ENCODE measurements around the gene DOCK8. TPM values are rescaled to one million over a fixed set of nuclear protein-coding genes. Genes with fewer than 3 reads are reported as not detected.

The DOCK8 gene
- total RNA-seq, 3 donors from 2014 or later, result 18.4 to 34.1 (median 20.8) TPM

- H3K27me3 ChIP-seq, result no peaks in the 10 kb centered on the region
- H3K4me3 ChIP-seq, result no peak overlapping the region
- no peak for TF ChIP-seq POLR2AphosphoS5 (IDR thresholded peaks at IDR 0.05)
- TF ChIP-seq, protein P1, sequence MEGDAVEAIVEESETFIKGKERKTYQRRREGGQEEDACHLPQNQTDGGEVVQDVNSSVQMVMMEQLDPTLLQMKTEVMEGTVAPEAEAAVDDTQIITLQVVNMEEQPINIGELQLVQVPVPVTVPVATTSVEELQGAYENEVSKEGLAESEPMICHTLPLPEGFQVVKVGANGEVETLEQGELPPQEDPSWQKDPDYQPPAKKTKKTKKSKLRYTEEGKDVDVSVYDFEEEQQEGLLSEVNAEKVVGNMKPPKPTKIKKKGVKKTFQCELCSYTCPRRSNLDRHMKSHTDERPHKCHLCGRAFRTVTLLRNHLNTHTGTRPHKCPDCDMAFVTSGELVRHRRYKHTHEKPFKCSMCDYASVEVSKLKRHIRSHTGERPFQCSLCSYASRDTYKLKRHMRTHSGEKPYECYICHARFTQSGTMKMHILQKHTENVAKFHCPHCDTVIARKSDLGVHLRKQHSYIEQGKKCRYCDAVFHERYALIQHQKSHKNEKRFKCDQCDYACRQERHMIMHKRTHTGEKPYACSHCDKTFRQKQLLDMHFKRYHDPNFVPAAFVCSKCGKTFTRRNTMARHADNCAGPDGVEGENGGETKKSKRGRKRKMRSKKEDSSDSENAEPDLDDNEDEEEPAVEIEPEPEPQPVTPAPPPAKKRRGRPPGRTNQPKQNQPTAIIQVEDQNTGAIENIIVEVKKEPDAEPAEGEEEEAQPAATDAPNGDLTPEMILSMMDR (IDR thresholded peaks at IDR 0.05), result no peak
- TF ChIP-seq POLR2A (IDR thresholded peaks at IDR 0.05), result no peak
- DNase-seq (ENCODE audit: low spot score in 2 of 2), result no peak
- no peaks in the 10 kb centered on the region for H3K36me3 ChIP-seq
- H3K27ac ChIP-seq, result no peak overlapping the region
- no peaks in the 10 kb centered on the region for H3K4me1 ChIP-seq
- H3K9me3 ChIP-seq, result no peaks in the 10 kb centered on the region
- intact Hi-C loops (cut with DNase I; ENCODE audit: low total_unique reads), result no loop called here
Measured at GRCh38 chr9:242461-243080, 27.9 kb downstream of the DOCK8 start.

GRCh38 chr9:248278-248961, 33.8 kb downstream of the DOCK8 start:
- Histone ChIP-seq H3K4me3 (no peak overlapping the region), H3K9me3 (no peaks in the 10 kb centered on the region), H3K27ac (no peak overlapping the region), H3K36me3 (no peaks in the 10 kb centered on the region), H3K27me3 (no peaks in the 10 kb centered on the region), H3K4me1 (no peaks in the 10 kb centered on the region)
- no peak for DNase-seq (ENCODE audit: low spot score in 2 of 2)
- TF ChIP-seq, protein P1 (IDR thresholded peaks at IDR 0.05), result no peak
- TF ChIP-seq POLR2A (IDR thresholded peaks at IDR 0.05), result no peak
- no peak for TF ChIP-seq POLR2AphosphoS5 (IDR thresholded peaks at IDR 0.05)
- intact Hi-C loops (cut with DNase I; ENCODE audit: low total_unique reads), result no loop called here

- H3K4me1 ChIP-seq, result peaks cover 0 to 5% of the 10 kb centered on the region in 2 donors
- no peak for DNase-seq (ENCODE audit: low spot score in 2 of 2)
- no peak for TF ChIP-seq POLR2AphosphoS5 (IDR thresholded peaks at IDR 0.05)
- TF ChIP-seq, protein P1 (IDR thresholded peaks at IDR 0.05), result no peak
- TF ChIP-seq POLR2A (IDR thresholded peaks at IDR 0.05), result no peak
- no peaks in the 10 kb centered on the region for H3K9me3 ChIP-seq
- intact Hi-C loops (cut with DNase I; ENCODE audit: low total_unique reads), result no loop called here
- no peak overlapping the region for H3K4me3 ChIP-seq
- H3K27ac ChIP-seq, result no peak overlapping the region
- no peaks in the 10 kb centered on the region for H3K27me3 ChIP-seq
- no peaks in the 10 kb centered on the region for H3K36me3 ChIP-seq
Measured at GRCh38 chr9:249025-249424, 34.4 kb downstream of the DOCK8 start.

- intact Hi-C loops (cut with DNase I; ENCODE audit: low total_unique reads), result no loop called here
- Histone ChIP-seq H3K9me3 (no peaks in the 10 kb centered on the region), H3K4me3 (no peak overlapping the region), H3K4me1 (peaks cover 0 to 5% of the 10 kb centered on the region in 2 donors), H3K36me3 (no peaks in the 10 kb centered on the region), H3K27me3 (no peaks in the 10 kb centered on the region), H3K27ac (peak overlapping the region; percentile 19 to 60)
- no peak for DNase-seq (ENCODE audit: low spot score in 2 of 2)
- TF ChIP-seq, protein P1 (IDR thresholded peaks at IDR 0.05), result no peak
- TF ChIP-seq POLR2A (IDR thresholded peaks at IDR 0.05), result no peak
- no peak for TF ChIP-seq POLR2AphosphoS5 (IDR thresholded peaks at IDR 0.05)
Measured at GRCh38 chr9:250039-250438, 35.4 kb downstream of the DOCK8 start.

- intact Hi-C loops (cut with DNase I; ENCODE audit: low total_unique reads), result no loop called here
- DNase-seq (ENCODE audit: low spot score in 2 of 2), result no peak
- Histone ChIP-seq H3K4me3 (no peak overlapping the region), H3K27me3 (no peaks in the 10 kb centered on the region), H3K36me3 (no peaks in the 10 kb centered on the region), H3K4me1 (peaks cover 0 to 5% of the 10 kb centered on the region in 2 donors), H3K9me3 (no peaks in the 10 kb centered on the region), H3K27ac (peak overlapping the region; percentile 53 to 60)
- TF ChIP-seq POLR2AphosphoS5 (IDR thresholded peaks at IDR 0.05) (no peak), POLR2A (IDR thresholded peaks at IDR 0.05) (no peak)
- TF ChIP-seq, protein P1 (IDR thresholded peaks at IDR 0.05), result no peak
Measured at GRCh38 chr9:250625-251024, 36.0 kb downstream of the DOCK8 start.
